Measurements from ENCODE around the gene SYP. TPM values are rescaled to one million over a fixed set of nuclear protein-coding genes. Genes with fewer than 3 reads are reported as not detected.

Gene SYP
- total RNA-seq, 1 experiment from 2014 or later, result 7.0 TPM

GRCh38 chrX:49209434-49210251, 9.7 kb upstream of the SYP start (continued):
- TF ChIP-seq ATF3 (CRISPR knock-in tag; conservative IDR thresholded peaks at IDR 0.05), result no peak
- TF ChIP-seq IRF2 (CRISPR knock-in tag; IDR thresholded peaks at IDR 0.05; ENCODE audit: borderline replicate concordance, low read depth), result no peak
- no peak for TF ChIP-seq ZNF121 (CRISPR knock-in tag; IDR thresholded peaks at IDR 0.05)
- TF ChIP-seq ERG (CRISPR knock-in tag; IDR thresholded peaks at IDR 0.05), result no peak
- TF ChIP-seq ZNF396 (CRISPR knock-in tag; IDR thresholded peaks at IDR 0.05; ENCODE audit: borderline replicate concordance), result no peak
- TF ChIP-seq, protein P1, sequence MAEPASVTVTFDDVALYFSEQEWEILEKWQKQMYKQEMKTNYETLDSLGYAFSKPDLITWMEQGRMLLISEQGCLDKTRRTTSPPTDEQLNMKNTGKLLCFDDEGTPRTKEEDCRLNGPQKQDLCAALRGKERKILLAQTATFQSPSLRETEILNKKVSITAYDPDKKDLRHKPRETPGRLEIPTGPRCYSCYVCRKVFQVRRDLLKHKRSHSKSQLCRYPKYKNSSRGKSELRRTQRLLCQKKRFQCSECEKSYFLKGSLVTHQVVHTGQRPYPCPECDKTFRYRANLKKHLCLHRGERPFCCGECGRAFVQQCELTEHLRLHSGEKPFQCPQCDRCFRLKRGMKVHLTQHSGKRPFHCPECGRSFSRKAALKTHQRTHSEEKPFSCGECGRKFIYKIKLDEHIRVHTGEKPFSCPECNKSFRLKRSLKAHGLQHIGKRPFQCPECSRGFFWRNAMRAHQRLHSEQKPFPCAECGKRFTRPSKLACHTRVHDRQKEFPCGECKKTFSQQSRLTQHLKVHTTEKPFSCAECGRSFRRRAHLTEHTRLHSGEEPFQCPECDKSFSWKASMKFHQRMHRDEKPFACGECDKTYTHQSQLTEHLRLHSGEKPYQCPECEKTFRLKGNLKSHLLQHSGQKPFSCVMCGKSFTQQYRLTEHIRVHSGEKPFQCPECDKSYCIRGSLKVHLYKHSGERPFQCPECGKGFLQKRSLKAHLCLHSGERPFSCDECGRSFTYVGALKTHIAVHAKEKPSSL (CRISPR knock-in tag; conservative IDR thresholded peaks at IDR 0.05), result no peak
- no peak for TF ChIP-seq NFYB (CRISPR knock-in tag; conservative IDR thresholded peaks at IDR 0.05; ENCODE audit: low read depth)
- TF ChIP-seq OVOL2 (CRISPR knock-in tag; IDR thresholded peaks at IDR 0.05; ENCODE audit: borderline replicate concordance), result no peak
- TF ChIP-seq GRHL2 (CRISPR knock-in tag; IDR thresholded peaks at IDR 0.05; ENCODE audit: insufficient replicate concordance, severe bottlenecking), result no peak

- no peaks in the 10 kb centered on the region for H3K36me3 Mint-ChIP-seq
- TF ChIP-seq PRRX2 (CRISPR knock-in tag; IDR thresholded peaks at IDR 0.05) (no peak), CREM (CRISPR knock-in tag; IDR thresholded peaks at IDR 0.05) (no peak), FOXK1 (CRISPR knock-in tag; IDR thresholded peaks at IDR 0.05) (no peak), SMAD4 (CRISPR knock-in tag; IDR thresholded peaks at IDR 0.05) (no peak), MLX (CRISPR knock-in tag; IDR thresholded peaks at IDR 0.05) (no peak), NFE2L1 (CRISPR knock-in tag; IDR thresholded peaks at IDR 0.05) (no peak), HMGA2 (CRISPR knock-in tag; IDR thresholded peaks at IDR 0.05) (no peak)
- ATAC-seq (no peak), DNase-seq (ENCODE audit: low spot score) (no peak)
- POLR2A ChIA-PET, result no interaction called here
- H3K4me1 Mint-ChIP-seq, result no peaks in the 10 kb centered on the region
- no peak overlapping the region for H3K4me3 Mint-ChIP-seq
- CTCF ChIA-PET, result interaction anchor here (1.6 to 2.7 kb wide), 2 partner anchors 8 to 15 kb away, joined by 3 to 19 read pairs; no protein-coding TSS in a partner anchor
- peaks cover 3% of the 10 kb centered on the region; the same call in 1 of the 2 replicates for H3K9me3 Mint-ChIP-seq
- no peaks in the 10 kb centered on the region; the same call in 1 of the 2 replicates for H3K27me3 Mint-ChIP-seq (ENCODE audit: low read depth)
- no peak overlapping the region for H3K27ac Mint-ChIP-seq
These were observed 8.4 kb upstream of the SYP start for GRCh38 chrX:49208399-49208798.

GRCh38 chrX:49206543-49206942, 6.5 kb upstream of the SYP start:
- Mint-ChIP-seq H3K4me3 (no peak overlapping the region), H3K36me3 (no peaks in the 10 kb centered on the region), H3K9me3 (no peaks in the 10 kb centered on the region), H3K4me1 (no peaks in the 10 kb centered on the region), H3K27me3 (ENCODE audit: low read depth) (no peaks in the 10 kb centered on the region; the same call in 1 of the 2 replicates), H3K27ac (no peak overlapping the region)
- no peak for ATAC-seq
- POLR2A ChIA-PET, result interaction anchor here (0.6 kb wide), 1 partner anchor 43 kb away, joined by 3 read pairs; no protein-coding TSS in a partner anchor
- DNase-seq (ENCODE audit: low spot score), result no peak
- no peak for TF ChIP-seq TCF7 (CRISPR knock-in tag; IDR thresholded peaks at IDR 0.05; ENCODE audit: low read depth)
- TF ChIP-seq IRF1 (CRISPR knock-in tag; IDR thresholded peaks at IDR 0.05), result no peak
- no peak for TF ChIP-seq GTF2I (CRISPR knock-in tag; conservative IDR thresholded peaks at IDR 0.05)
- TF ChIP-seq ZBTB21 (CRISPR knock-in tag; IDR thresholded peaks at IDR 0.05; ENCODE audit: borderline replicate concordance), result no peak
- CTCF ChIA-PET, result interaction anchor here (0.6 kb wide), 1 partner anchor 14 kb away, joined by 4 read pairs; no protein-coding TSS in a partner anchor
